Liver (tissue), 9 donors: ENCODE results near the gene RBM39. TPM values are rescaled to one million over a fixed set of nuclear protein-coding genes. Genes with fewer than 3 reads are reported as not detected.

Source experiments
- DNase-seq: peaks from one replicate; pipeline ENCODE4 v3.0.0-alpha.2; 2017; ENCODE audit warnings: low spot score
- H3K27ac ChIP-seq, 2 donors: one replicate each; pipeline ENCODE4 v1.7.0; 2013; ENCODE audit warnings: inconsistent platforms in 2 of 2, low read length in 2 of 2, control low read depth in 1 of 2, low read depth in 1 of 2, mild to moderate bottlenecking in 1 of 2
- H3K27me3 ChIP-seq, 4 donors: one replicate each; pipeline versions ENCODE4 v1.6.1 to v1.7.0; 2013; ENCODE audit warnings: low read length in 3 of 4, inconsistent platforms in 1 of 4, mild to moderate bottlenecking in 1 of 4, moderate library complexity in 1 of 4; ENCODE audit not compliant: control insufficient read depth in 4 of 4, insufficient read depth in 4 of 4
- H3K36me3 ChIP-seq, 4 donors: one replicate each; pipeline versions ENCODE4 v1.6.1 to v1.7.0; 2013; ENCODE audit warnings: low read length in 3 of 4, mild to moderate bottlenecking in 3 of 4, low read depth in 1 of 4, moderate library complexity in 1 of 4; ENCODE audit not compliant: control insufficient read depth in 4 of 4, insufficient read depth in 3 of 4
- H3K4me1 ChIP-seq, 4 donors: one replicate each; pipeline versions ENCODE4 v1.6.1 to v1.7.0; 2013; ENCODE audit warnings: low read length in 3 of 4, mild to moderate bottlenecking in 3 of 4, moderate library complexity in 1 of 4; ENCODE audit not compliant: control insufficient read depth in 4 of 4, insufficient read depth in 4 of 4
- H3K4me3 ChIP-seq, 3 donors: one replicate each; pipeline versions ENCODE4 v1.6.1 to v1.7.0; 2013; ENCODE audit warnings: low read length in 3 of 3, control low read depth in 1 of 3, low read depth in 1 of 3, mild to moderate bottlenecking in 1 of 3
- H3K9ac ChIP-seq, 2 donors: one replicate each; pipeline ENCODE4 v1.7.0; 2013; ENCODE audit warnings: low read length in 2 of 2, mild to moderate bottlenecking in 2 of 2, moderate library complexity in 2 of 2, control low read depth in 1 of 2, low read depth in 1 of 2
- H3K9me3 ChIP-seq, 4 donors: one replicate each; pipeline versions ENCODE4 v1.6.1 to v1.7.0; 2013; ENCODE audit warnings: low read length in 3 of 4; ENCODE audit not compliant: control insufficient read depth in 4 of 4
- ATF3 ChIP-seq: IDR thresholded peaks from 2 replicates; pipeline ENCODE4 v1.6.1; 2016; ENCODE audit warnings: antibody characterized with exemption
- EGR1 ChIP-seq, 2 donors: IDR thresholded peaks; 2 replicates each; pipeline ENCODE4 v1.6.1; 2016 to 2018; ENCODE audit warnings: antibody characterized with exemption in 2 of 2, low read depth in 2 of 2
- FOXA1 ChIP-seq: IDR thresholded peaks from 2 replicates; pipeline ENCODE4 v1.6.1; 2016; ENCODE audit warnings: antibody characterized with exemption
- HNF4A ChIP-seq, 2 donors: conservative IDR thresholded peaks; 2 replicates each; pipeline ENCODE4 v1.6.1; 2016; ENCODE audit warnings: antibody characterized with exemption in 2 of 2, mild to moderate bottlenecking in 2 of 2
- HNF4G ChIP-seq: IDR thresholded peaks from 2 replicates; pipeline ENCODE4 v1.6.1; 2016; ENCODE audit warnings: antibody characterized with exemption
- RAD21 ChIP-seq, 2 donors: IDR thresholded peaks; 2 replicates each; pipeline ENCODE4 v1.6.1; 2016; ENCODE audit warnings: antibody characterized with exemption in 2 of 2, mild to moderate bottlenecking in 2 of 2
- REST ChIP-seq: IDR thresholded peaks from 2 replicates; pipeline ENCODE4 v1.6.1; 2016; ENCODE audit warnings: antibody characterized with exemption, mild to moderate bottlenecking
- RXRA ChIP-seq, 2 donors: IDR thresholded peaks; 2 replicates each; pipeline ENCODE4 v1.6.1; 2017 to 2018; ENCODE audit warnings: antibody characterized with exemption in 2 of 2, mild to moderate bottlenecking in 1 of 2
- SP1 ChIP-seq: IDR thresholded peaks from 2 replicates; pipeline ENCODE4 v1.6.1; 2018; ENCODE audit warnings: antibody characterized with exemption, mild to moderate bottlenecking
- TAF1 ChIP-seq: conservative IDR thresholded peaks from 2 replicates; pipeline ENCODE4 v1.6.1; 2016; ENCODE audit warnings: antibody characterized with exemption, mild to moderate bottlenecking
- YY1 ChIP-seq: IDR thresholded peaks from 2 replicates; pipeline ENCODE4 v1.6.1; 2016; ENCODE audit warnings: antibody characterized with exemption, mild to moderate bottlenecking
- ZBTB33 ChIP-seq: IDR thresholded peaks from 2 replicates; pipeline ENCODE4 v1.6.1; 2016; ENCODE audit warnings: antibody characterized with exemption
- WGBS: extraction: QIAGEN DNeasy Blood & Tissue Kit; methylation state at CpG from one replicate; pipeline ENCODE4 v1.1.7; 2013; 5-methylcytosine and 5-hydroxymethylcytosine counted together
- polyA plus RNA-seq, 2 donors: library from polyadenylated mRNA; stranded (reverse) in 1 of 2; unstranded in 1 of 2; fragments of 200-250 nt in 1 of 2; fragments of >200 nt in 1 of 2; fragmentation: Nextera tagmentation in 1 of 2; extraction: Ambion mirVana in 1 of 2; gene quantifications; one replicate each; pipeline versions ENCODE4 v1.2.1 to v1.2.3, GENCODE V29; 2013 to 2015
- total RNA-seq, 2 donors: library from RNA; depleted of rRNA; stranded (reverse); fragments of >200 nt; gene quantifications; one replicate each; pipeline ENCODE4 v1.2.3, GENCODE V29; 2014
- donor health status: healthy.
- donor health status: healthy.
- donor health status: healthy.
- donor health status: healthy.
- donor health status: healthy.

RBM39 gene
- total and polyA plus RNA-seq, 4 donors, result 57.2 to 211 (median 198) TPM

- no peak for DNase-seq
- peaks cover 11 to 44% (median 22%) of the 10 kb centered on the region in 4 donors for H3K4me1 ChIP-seq
- no peaks in the 10 kb centered on the region for H3K27me3 ChIP-seq
- H3K9ac ChIP-seq, result no peak overlapping the region
- no peak overlapping the region for H3K27ac ChIP-seq
- H3K4me3 ChIP-seq, result no peak overlapping the region
- TF ChIP-seq REST, result no peak
- no peak for TF ChIP-seq HNF4G
- no peak for TF ChIP-seq TAF1
- TF ChIP-seq ATF3, result no peak
- no peak for TF ChIP-seq HNF4A (conservative IDR thresholded peaks at IDR 0.05)
- no peak for TF ChIP-seq EGR1 (IDR thresholded peaks at IDR 0.05; ENCODE audit: low read depth in 2 of 2)
- TF ChIP-seq ZBTB33, result no peak
- no peak for TF ChIP-seq YY1
- no peak for TF ChIP-seq FOXA1
- H3K36me3 ChIP-seq, result peaks cover 0 to 2% (median 0%) of the 10 kb centered on the region in 4 donors
- WGBS, result 91% methylated on average over 10 of the region's 10 CpGs
- H3K9me3 ChIP-seq, result no peaks in the 10 kb centered on the region
Measured at GRCh38 chr20:35660122-35660937, 81.7 kb downstream of the RBM39 start.

- no peak overlapping the region for H3K27ac ChIP-seq
- no peak for DNase-seq
- peaks cover 8 to 27% (median 11%) of the 10 kb centered on the region in 4 donors for H3K4me1 ChIP-seq
- no peak overlapping the region for H3K9ac ChIP-seq
- H3K36me3 ChIP-seq, result peaks cover 1 to 21% (median 15%) of the 10 kb centered on the region in 4 donors
- no peaks in the 10 kb centered on the region for H3K9me3 ChIP-seq
- 32% methylated on average over 1 of the region's 1 CpG for WGBS
- H3K27me3 ChIP-seq, result no peaks in the 10 kb centered on the region
- H3K4me3 ChIP-seq, result no peak overlapping the region
- TF ChIP-seq RAD21 (IDR thresholded peaks at IDR 0.05), result no peak
- TF ChIP-seq HNF4G, result no peak
- no peak for TF ChIP-seq REST
- TF ChIP-seq YY1, result no peak
- no peak for TF ChIP-seq RXRA (IDR thresholded peaks at IDR 0.05)
- no peak for TF ChIP-seq SP1
- no peak for TF ChIP-seq TAF1
Measured at GRCh38 chr20:35657271-35657670, 84.8 kb downstream of the RBM39 start.
